ENCODE data around the gene PROKR2. TPM values are rescaled to one million over a fixed set of nuclear protein-coding genes. Genes with fewer than 3 reads are reported as not detected.

Gene PROKR2
- not detected in 2 replicates for total RNA-seq (2014; rRNA removed; shearing (Covaris generic))
- polyA plus RNA-seq (2014; cell fraction: nucleus; rRNA removed) = not detected in 2 replicates

- no peak for DNase-seq (ENCODE audit: extremely low read depth, low read depth)
Measured at GRCh38 chr20:5316188-5317158, at the start of gene PROKR2. PROKR2 (minus strand) TSS chr20:5316954; CDS start chr20:5314369, 2,585 bp downstream.

GRCh38 chr20:5364997-5365597 lies 48.3 kb upstream of the PROKR2 start:
- DNase-seq (ENCODE audit: extremely low read depth, low read depth) = no peak

- DNase-seq (ENCODE audit: extremely low read depth, low read depth) = no peak
Measured at GRCh38 chr20:5364136-5364821, 47.5 kb upstream of the PROKR2 start.

- no peak for DNase-seq (ENCODE audit: extremely low read depth, low read depth)
Measured at GRCh38 chr20:5362771-5363170, 46.0 kb upstream of the PROKR2 start.

GRCh38 chr20:5361176-5361575 lies 44.4 kb upstream of the PROKR2 start:
- no peak for DNase-seq (ENCODE audit: extremely low read depth, low read depth)

- no peak for DNase-seq (ENCODE audit: extremely low read depth, low read depth)
Measured at GRCh38 chr20:5357946-5358345, 41.2 kb upstream of the PROKR2 start.

- no peak for DNase-seq (ENCODE audit: extremely low read depth, low read depth)
Measured at GRCh38 chr20:5356941-5357340, 40.2 kb upstream of the PROKR2 start.

- DNase-seq (ENCODE audit: extremely low read depth, low read depth) = no peak
Measured at GRCh38 chr20:5354901-5355300, 38.1 kb upstream of the PROKR2 start.

- no peak for DNase-seq (ENCODE audit: extremely low read depth, low read depth)
Measured at GRCh38 chr20:5353624-5354496, 37.1 kb upstream of the PROKR2 start.

GRCh38 chr20:5349448-5349847 lies 32.7 kb upstream of the PROKR2 start:
- no peak for DNase-seq (ENCODE audit: extremely low read depth, low read depth)

GRCh38 chr20:5342021-5342420 lies 25.3 kb upstream of the PROKR2 start:
- no peak for DNase-seq (ENCODE audit: extremely low read depth, low read depth)

- no peak for DNase-seq (ENCODE audit: extremely low read depth, low read depth)
Measured at GRCh38 chr20:5331340-5331739, 14.6 kb upstream of the PROKR2 start.

- DNase-seq (ENCODE audit: extremely low read depth, low read depth) = no peak
Measured at GRCh38 chr20:5328268-5328667, 11.5 kb upstream of the PROKR2 start.

GRCh38 chr20:5327356-5327755 lies 10.6 kb upstream of the PROKR2 start:
- DNase-seq (ENCODE audit: extremely low read depth, low read depth) = no peak

GRCh38 chr20:5315807-5316187 lies 957 bp downstream of the PROKR2 start:
- DNase-seq (ENCODE audit: extremely low read depth, low read depth) = no peak

- DNase-seq (ENCODE audit: extremely low read depth, low read depth) = no peak
Measured at GRCh38 chr20:5313916-5314315, 2.8 kb downstream of the PROKR2 start.

- no peak for DNase-seq (ENCODE audit: extremely low read depth, low read depth)
Measured at GRCh38 chr20:5312518-5312917, 4.2 kb downstream of the PROKR2 start.

GRCh38 chr20:5309971-5310370 lies 6.8 kb downstream of the PROKR2 start:
- no peak for DNase-seq (ENCODE audit: extremely low read depth, low read depth)

- DNase-seq (ENCODE audit: extremely low read depth, low read depth) = no peak
Measured at GRCh38 chr20:5298811-5299210, 17.9 kb downstream of the PROKR2 start.

- no peak for DNase-seq (ENCODE audit: extremely low read depth, low read depth)
Measured at GRCh38 chr20:5297280-5298004, 19.3 kb downstream of the PROKR2 start.
